ENCODE measurements around the gene ATF7.
"Not testable (repeated sequence)": the region's sequence is repeated elsewhere in the genome, so short reads cannot be mapped to it uniquely, and the experiment has no call there.

The ATF7 gene

GRCh38 chr12:53550595-53550994 is 75.6 kb downstream of the ATF7 start:
- H4K20me1 ChIP-seq (ENCODE audit: insufficient read depth, low read length), result no peaks in the 10 kb centered on the region
- H3K4me1 ChIP-seq (ENCODE audit: insufficient read depth, low read length), result no peaks in the 10 kb centered on the region
- H3K79me2 ChIP-seq (ENCODE audit: insufficient read depth, low read length), result no peaks in the 10 kb centered on the region
- no peak overlapping the region for H3K9ac ChIP-seq (ENCODE audit: low read depth, low read length)
- no peak overlapping the region for H2AFZ ChIP-seq (ENCODE audit: low read depth, low read length)
- no peak overlapping the region for H3K4me2 ChIP-seq (ENCODE audit: insufficient read depth, low read length)
- H3K9me3 ChIP-seq (ENCODE audit: insufficient read depth, low read length, severe bottlenecking), result no peaks in the 10 kb centered on the region
- H3K27ac ChIP-seq (ENCODE audit: low read length), result no peak overlapping the region
- no peaks in the 10 kb centered on the region for H3K27me3 ChIP-seq (ENCODE audit: insufficient read depth, low read length, poor library complexity)
- ATAC-seq (ENCODE audit: insufficient read depth, low read depth) (no peak), DNase-seq (no peak)
- H3K36me3 ChIP-seq (ENCODE audit: insufficient read depth, low read length), result peaks cover 31% of the 10 kb centered on the region
- no peak overlapping the region for H3K4me3 ChIP-seq (ENCODE audit: low read depth in 1 of 2, low read length in 2 of 2)
- TF ChIP-seq CTCF (IDR thresholded peaks at IDR 0.05; ENCODE audit: borderline replicate concordance, extremely low read depth, low read length, poor library complexity, severe bottlenecking) (no peak), EZH2 (IDR thresholded peaks at IDR 0.05; ENCODE audit: borderline replicate concordance, low read depth, low read length, severe bottlenecking) (no peak)

GRCh38 chr12:53550131-53550530 is 76.1 kb downstream of the ATF7 start:
- not testable (repeated sequence) for H3K9ac ChIP-seq (ENCODE audit: low read depth, low read length); H3K9me3 ChIP-seq (ENCODE audit: insufficient read depth, low read length, severe bottlenecking); H3K79me2 ChIP-seq (ENCODE audit: insufficient read depth, low read length); H3K27me3 ChIP-seq (ENCODE audit: insufficient read depth, low read length, poor library complexity); H3K4me1 ChIP-seq (ENCODE audit: insufficient read depth, low read length); H3K27ac ChIP-seq (ENCODE audit: low read length); ATAC-seq (ENCODE audit: insufficient read depth, low read depth); DNase-seq; H3K4me3 ChIP-seq (ENCODE audit: low read depth in 1 of 2, low read length in 2 of 2); H4K20me1 ChIP-seq (ENCODE audit: insufficient read depth, low read length); H2AFZ ChIP-seq (ENCODE audit: low read depth, low read length); H3K4me2 ChIP-seq (ENCODE audit: insufficient read depth, low read length)
- H3K36me3 ChIP-seq (ENCODE audit: insufficient read depth, low read length), result peaks cover 31% of the 10 kb centered on the region

GRCh38 chr12:53548354-53548753 is 77.8 kb downstream of the ATF7 start:
- H3K4me3 ChIP-seq (ENCODE audit: low read depth in 1 of 2, low read length in 2 of 2); H3K9ac ChIP-seq (ENCODE audit: low read depth, low read length); H3K4me2 ChIP-seq (ENCODE audit: insufficient read depth, low read length); ATAC-seq (ENCODE audit: insufficient read depth, low read depth); H3K79me2 ChIP-seq (ENCODE audit: insufficient read depth, low read length); H3K27me3 ChIP-seq (ENCODE audit: insufficient read depth, low read length, poor library complexity); H3K4me1 ChIP-seq (ENCODE audit: insufficient read depth, low read length); H3K27ac ChIP-seq (ENCODE audit: low read length); H3K9me3 ChIP-seq (ENCODE audit: insufficient read depth, low read length, severe bottlenecking); H4K20me1 ChIP-seq (ENCODE audit: insufficient read depth, low read length); H2AFZ ChIP-seq (ENCODE audit: low read depth, low read length); DNase-seq: not testable (repeated sequence)
- peaks cover 36% of the 10 kb centered on the region for H3K36me3 ChIP-seq (ENCODE audit: insufficient read depth, low read length)

- no peaks in the 10 kb centered on the region for H3K4me1 ChIP-seq (ENCODE audit: insufficient read depth, low read length)
- no peak overlapping the region for H3K4me3 ChIP-seq (ENCODE audit: low read depth in 1 of 2, low read length in 2 of 2)
- H3K4me2 ChIP-seq (ENCODE audit: insufficient read depth, low read length), result no peak overlapping the region
- peaks cover 49% of the 10 kb centered on the region for H3K36me3 ChIP-seq (ENCODE audit: insufficient read depth, low read length)
- no peaks in the 10 kb centered on the region for H3K27me3 ChIP-seq (ENCODE audit: insufficient read depth, low read length, poor library complexity)
- H3K27ac ChIP-seq (ENCODE audit: low read length), result no peak overlapping the region
- no peaks in the 10 kb centered on the region for H3K79me2 ChIP-seq (ENCODE audit: insufficient read depth, low read length)
- TF ChIP-seq EZH2 (IDR thresholded peaks at IDR 0.05; ENCODE audit: borderline replicate concordance, low read depth, low read length, severe bottlenecking) (no peak), CTCF (IDR thresholded peaks at IDR 0.05; ENCODE audit: borderline replicate concordance, extremely low read depth, low read length, poor library complexity, severe bottlenecking) (peak; percentile 72)
- ATAC-seq (ENCODE audit: insufficient read depth, low read depth) (peak; percentile 86), DNase-seq (peak; percentile 52)
- H4K20me1 ChIP-seq (ENCODE audit: insufficient read depth, low read length), result no peaks in the 10 kb centered on the region
- H2AFZ ChIP-seq (ENCODE audit: low read depth, low read length), result no peak overlapping the region
- H3K9ac ChIP-seq (ENCODE audit: low read depth, low read length), result no peak overlapping the region
- no peaks in the 10 kb centered on the region for H3K9me3 ChIP-seq (ENCODE audit: insufficient read depth, low read length, severe bottlenecking)
Measured at GRCh38 chr12:53543539-53543938, 82.6 kb downstream of the ATF7 start.

All from DND-41 (cell line).